PFSK-1 (cell line): ENCODE data around the gene DPYD.

Experiments
- FOXP2 ChIP-seq: optimal IDR thresholded peaks from 2 replicates; pipeline ENCODE3; 2011; ENCODE audit warnings: borderline replicate concordance, control low read depth, inconsistent platforms; ENCODE audit not compliant: insufficient read depth; ENCODE audit errors: extremely low read length, extremely low read depth
- POLR2AphosphoS5 ChIP-seq: IDR thresholded peaks from 2 replicates; pipeline ENCODE4 v1.6.1; 2012; ENCODE audit warnings: low read depth, mild to moderate bottlenecking, control low read depth, low read length, moderate library complexity
- TF ChIP-seq, protein P1 (sequence below), 2 experiments: IDR thresholded peaks; 2 replicates each; pipeline versions ENCODE4 v1.6.1 to v1.8.0; 2011 to 2012; ENCODE audit warnings: low read depth in 2 of 2, low read length in 2 of 2, control low read depth in 1 of 2, inconsistent platforms in 1 of 2, mild to moderate bottlenecking in 1 of 2, moderate library complexity in 1 of 2; ENCODE audit not compliant: insufficient read depth in 1 of 2

GRCh38 chr1:97560714-97561113 lies 360.1 kb downstream of the DPYD start:
- no peak for TF ChIP-seq POLR2AphosphoS5
- no peak for TF ChIP-seq FOXP2
- TF ChIP-seq, protein P1, sequence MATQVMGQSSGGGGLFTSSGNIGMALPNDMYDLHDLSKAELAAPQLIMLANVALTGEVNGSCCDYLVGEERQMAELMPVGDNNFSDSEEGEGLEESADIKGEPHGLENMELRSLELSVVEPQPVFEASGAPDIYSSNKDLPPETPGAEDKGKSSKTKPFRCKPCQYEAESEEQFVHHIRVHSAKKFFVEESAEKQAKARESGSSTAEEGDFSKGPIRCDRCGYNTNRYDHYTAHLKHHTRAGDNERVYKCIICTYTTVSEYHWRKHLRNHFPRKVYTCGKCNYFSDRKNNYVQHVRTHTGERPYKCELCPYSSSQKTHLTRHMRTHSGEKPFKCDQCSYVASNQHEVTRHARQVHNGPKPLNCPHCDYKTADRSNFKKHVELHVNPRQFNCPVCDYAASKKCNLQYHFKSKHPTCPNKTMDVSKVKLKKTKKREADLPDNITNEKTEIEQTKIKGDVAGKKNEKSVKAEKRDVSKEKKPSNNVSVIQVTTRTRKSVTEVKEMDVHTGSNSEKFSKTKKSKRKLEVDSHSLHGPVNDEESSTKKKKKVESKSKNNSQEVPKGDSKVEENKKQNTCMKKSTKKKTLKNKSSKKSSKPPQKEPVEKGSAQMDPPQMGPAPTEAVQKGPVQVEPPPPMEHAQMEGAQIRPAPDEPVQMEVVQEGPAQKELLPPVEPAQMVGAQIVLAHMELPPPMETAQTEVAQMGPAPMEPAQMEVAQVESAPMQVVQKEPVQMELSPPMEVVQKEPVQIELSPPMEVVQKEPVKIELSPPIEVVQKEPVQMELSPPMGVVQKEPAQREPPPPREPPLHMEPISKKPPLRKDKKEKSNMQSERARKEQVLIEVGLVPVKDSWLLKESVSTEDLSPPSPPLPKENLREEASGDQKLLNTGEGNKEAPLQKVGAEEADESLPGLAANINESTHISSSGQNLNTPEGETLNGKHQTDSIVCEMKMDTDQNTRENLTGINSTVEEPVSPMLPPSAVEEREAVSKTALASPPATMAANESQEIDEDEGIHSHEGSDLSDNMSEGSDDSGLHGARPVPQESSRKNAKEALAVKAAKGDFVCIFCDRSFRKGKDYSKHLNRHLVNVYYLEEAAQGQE (IDR thresholded peaks at IDR 0.05; ENCODE audit: insufficient read depth in 1 of 2, low read depth in 2 of 2, low read length in 2 of 2): no peak
